Heart left ventricle (tissue), 11 donors: ENCODE data around the gene PLEKHG4B. TPM values are rescaled to one million over a fixed set of nuclear protein-coding genes. Genes with fewer than 3 reads are reported as not detected.

ENCODE experiments used
- polyA plus RNA-seq, 2 donors: library from polyadenylated mRNA; stranded (reverse); fragments of 200-250 nt; gene quantifications; one replicate each; pipeline ENCODE4 v1.2.3, GENCODE V29; 2013
- total RNA-seq, 9 donors: library from RNA; depleted of rRNA in 2 of 9; stranded (reverse); fragments of >200 nt in 2 of 9; fragmentation: NEBNext Ultra II Directional in 3 of 9; extraction: Animal tissue kit (Norgen Biotek cat#: 25700) in 3 of 9; gene quantifications; one replicate each; pipeline versions ENCODE4 v1.1.0 to v1.2.4, GENCODE V29; 2016 to 2023
- donor health status: ischemic (EF 13 %, LVEDD 7.1; RV severe dilation, severe dysfunction).
- donor health status: healthy with polysubstance abuse.
- donor health status: DM: no; HTN: yes; CAD: no.
- donor health status: DM: no; HTN: no; CAD: no.
- donor health status: ischemic (EF 25% LVEDD 5.7; RV mildly dilated, moderate dysfunction).
- donor health status: healthy.
- donor health status: DM: yes; HTN: yes; CAD: no.
- donor health status: PGD.
- donor health status: nonischemic (EF 23%, LVEDD 6.1; RV moderate dilation, normal function).

The PLEKHG4B gene
- total and polyA plus RNA-seq, 11 donors, result 0.03 to 0.34 (median 0.10) TPM; not detected in 7

Other genes starting within 250 kb of the PLEKHG4B start
- 100 to 1,000 TPM in 2 of 9 donors, 10 to 100 TPM in 6, 1 to 10 TPM in 1; 7.6 to 133 (median 40.3) TPM for gene LRRC14B, start 99.3 kb downstream of the PLEKHG4B start, total RNA-seq
- gene LRRC14B, start 99.3 kb downstream of the PLEKHG4B start, polyA plus RNA-seq, result 10 to 100 TPM in 1 of 2 donors, 1 to 10 TPM in 1; 6.1 to 50.3 TPM
- gene CCDC127, start 126.0 kb downstream of the PLEKHG4B start, total RNA-seq, result 10 to 100 TPM in 1 of 9 donors, 1 to 10 TPM in 8; 5.7 to 10.3 (median 7.5) TPM
- gene CCDC127, start 126.0 kb downstream of the PLEKHG4B start, polyA plus RNA-seq, result 1 to 10 TPM; 4.8 to 8.5 TPM
- 100 to 1,000 TPM; 422 to 854 (median 727) TPM for gene SDHA, start 126.2 kb downstream of the PLEKHG4B start, total RNA-seq
- 100 to 1,000 TPM; 276 to 861 TPM for gene SDHA, start 126.2 kb downstream of the PLEKHG4B start, polyA plus RNA-seq
- 10 to 100 TPM; 31.2 to 50.2 (median 38.6) TPM for gene PDCD6, start 179.5 kb downstream of the PLEKHG4B start, total RNA-seq
- gene PDCD6, start 179.5 kb downstream of the PLEKHG4B start, polyA plus RNA-seq, result 10 to 100 TPM; 46.2 to 89.1 TPM
- under 1 TPM in 7 of 9 donors, not detected in 2; 0.12 to 0.69 (median 0.29) TPM for gene AHRR, start 229.5 kb downstream of the PLEKHG4B start, total RNA-seq
- under 1 TPM; 0.11 to 0.12 TPM for gene AHRR, start 229.5 kb downstream of the PLEKHG4B start, polyA plus RNA-seq